ENCODE data around the gene VAV1.
"Not testable (repeated sequence)": the region's sequence is repeated elsewhere in the genome, so short reads cannot be mapped to it uniquely, and the experiment has no call there.

Gene VAV1

GRCh38 chr19:6822311-6822670 lies 49.8 kb downstream of the VAV1 start:
- no peak for DNase-seq

GRCh38 chr19:6825076-6825774 lies 52.7 kb downstream of the VAV1 start:
- no peak for DNase-seq

GRCh38 chr19:6826281-6826920 lies 53.9 kb downstream of the VAV1 start:
- DNase-seq, result no peak

- DNase-seq, result no peak
These were observed 55.8 kb downstream of the VAV1 start for GRCh38 chr19:6828306-6828697.

- peak; percentile 64 for DNase-seq
These were observed 56.5 kb downstream of the VAV1 start for GRCh38 chr19:6828698-6829633.

- not testable (repeated sequence) for DNase-seq
These were observed 57.3 kb downstream of the VAV1 start for GRCh38 chr19:6829829-6830228.

GRCh38 chr19:6831084-6831483 lies 58.6 kb downstream of the VAV1 start:
- not testable (repeated sequence) for DNase-seq

GRCh38 chr19:6832412-6832811 lies 59.9 kb downstream of the VAV1 start:
- no peak for DNase-seq

GRCh38 chr19:6833166-6833790 lies 60.8 kb downstream of the VAV1 start:
- no peak for DNase-seq

GRCh38 chr19:6834433-6834832 lies 61.9 kb downstream of the VAV1 start:
- DNase-seq, result no peak

- no peak for DNase-seq
These were observed 63.0 kb downstream of the VAV1 start for GRCh38 chr19:6835501-6835900.

- DNase-seq, result no peak
These were observed 65.0 kb downstream of the VAV1 start for GRCh38 chr19:6837525-6837924.

- DNase-seq, result no peak
These were observed 65.7 kb downstream of the VAV1 start for GRCh38 chr19:6838062-6838655.

GRCh38 chr19:6842871-6843607 lies 70.5 kb downstream of the VAV1 start:
- DNase-seq, result no peak

GRCh38 chr19:6847828-6848200 lies 75.3 kb downstream of the VAV1 start:
- no peak for DNase-seq

GRCh38 chr19:6848986-6849385 lies 76.5 kb downstream of the VAV1 start:
- DNase-seq, result no peak

GRCh38 chr19:6849876-6850275 lies 77.4 kb downstream of the VAV1 start:
- no peak for DNase-seq

- no peak for DNase-seq
These were observed 78.9 kb downstream of the VAV1 start for GRCh38 chr19:6851359-6851758.

GRCh38 chr19:6852001-6852400 lies 79.5 kb downstream of the VAV1 start:
- DNase-seq, result no peak

GRCh38 chr19:6853868-6854267 lies 81.4 kb downstream of the VAV1 start:
- DNase-seq, result no peak

- DNase-seq, result no peak
These were observed 82.2 kb downstream of the VAV1 start for GRCh38 chr19:6854758-6855157.

- DNase-seq, result no peak
These were observed 84.4 kb downstream of the VAV1 start for GRCh38 chr19:6856749-6857372.
